ENCODE results near the gene NETO2.
"Not testable (repeated sequence)": the region's sequence is repeated elsewhere in the genome, so short reads cannot be mapped to it uniquely, and the experiment has no call there.

The NETO2 gene

GRCh38 chr16:47064775-47065174, 79.0 kb downstream of the NETO2 start:
- no peak for DNase-seq (ENCODE audit: low read depth in 2 of 2)

- no peak for DNase-seq (ENCODE audit: low read depth in 2 of 2)
These were observed 80.6 kb downstream of the NETO2 start for GRCh38 chr16:47063011-47063724.

GRCh38 chr16:47061204-47061603, 82.5 kb downstream of the NETO2 start:
- no peak for DNase-seq (ENCODE audit: low read depth in 2 of 2)

GRCh38 chr16:47060596-47060995, 83.1 kb downstream of the NETO2 start:
- DNase-seq (ENCODE audit: low read depth in 2 of 2) = no peak

GRCh38 chr16:47059991-47060390, 83.8 kb downstream of the NETO2 start:
- no peak for DNase-seq (ENCODE audit: low read depth in 2 of 2)

- not testable (repeated sequence) for DNase-seq (ENCODE audit: low read depth in 2 of 2)
These were observed 84.6 kb downstream of the NETO2 start for GRCh38 chr16:47059130-47059529.

GRCh38 chr16:47058295-47059086, 85.3 kb downstream of the NETO2 start:
- no peak for DNase-seq (ENCODE audit: low read depth in 2 of 2)

- DNase-seq (ENCODE audit: low read depth in 2 of 2) = no peak
These were observed 86.1 kb downstream of the NETO2 start for GRCh38 chr16:47057630-47057993.

- DNase-seq (ENCODE audit: low read depth in 2 of 2) = no peak
These were observed 86.8 kb downstream of the NETO2 start for GRCh38 chr16:47056688-47057629.

- DNase-seq (ENCODE audit: low read depth in 2 of 2) = not testable (repeated sequence)
These were observed 87.7 kb downstream of the NETO2 start for GRCh38 chr16:47056061-47056460.

- no peak for DNase-seq (ENCODE audit: low read depth in 2 of 2)
These were observed 88.4 kb downstream of the NETO2 start for GRCh38 chr16:47055136-47055885.

GRCh38 chr16:47054306-47054705, 89.4 kb downstream of the NETO2 start:
- no peak for DNase-seq (ENCODE audit: low read depth in 2 of 2)

GRCh38 chr16:47053895-47054294, 89.8 kb downstream of the NETO2 start:
- DNase-seq (ENCODE audit: low read depth in 2 of 2) = no peak

GRCh38 chr16:47052666-47053640, 90.8 kb downstream of the NETO2 start:
- no peak for DNase-seq (ENCODE audit: low read depth in 2 of 2)

- DNase-seq (ENCODE audit: low read depth in 2 of 2) = no peak
These were observed 92.7 kb downstream of the NETO2 start for GRCh38 chr16:47051031-47051430.

- no peak for DNase-seq (ENCODE audit: low read depth in 2 of 2)
These were observed 93.7 kb downstream of the NETO2 start for GRCh38 chr16:47049901-47050583.

GRCh38 chr16:47047524-47048203, 96.1 kb downstream of the NETO2 start:
- DNase-seq (ENCODE audit: low read depth in 2 of 2) = no peak

GRCh38 chr16:47046726-47047523, 96.8 kb downstream of the NETO2 start:
- DNase-seq (ENCODE audit: low read depth in 2 of 2) = no peak

Measured in stimulated activated CD4-positive, alpha-beta T cell treated with anti-CD3 and anti-CD28 coated beads, Interleukin-1b, Interleukin-23, amount 100 ng/mL, for 4 hours (primary cell).